ENCODE measurements around the gene THOC5.

The THOC5 gene

GRCh38 chr22:29584975-29585374, 31.4 kb upstream of the THOC5 start:
- DNase-seq (ENCODE audit: extremely low read depth, low read depth), result no peak

GRCh38 chr22:29581799-29582198, 28.2 kb upstream of the THOC5 start:
- H3K4me3 ChIP-seq (replicated peaks; ENCODE audit: low read depth, low read length), result no peak overlapping the region

More at GRCh38 chr22:29584975-29585374, 31.4 kb upstream of the THOC5 start:
- TF ChIP-seq CTCF (IDR thresholded peaks at IDR 0.05; ENCODE audit: low read depth, low read length, missing control alignments), result no peak
- H3K4me3 ChIP-seq (replicated peaks; ENCODE audit: low read depth, low read length), result no peak overlapping the region

GRCh38 chr22:29580200-29580810, 26.7 kb upstream of the THOC5 start:
- TF ChIP-seq CTCF (IDR thresholded peaks at IDR 0.05; ENCODE audit: low read depth, low read length, missing control alignments), result no peak
- no peak for DNase-seq (ENCODE audit: extremely low read depth, low read depth)
- H3K4me3 ChIP-seq (replicated peaks; ENCODE audit: low read depth, low read length), result peak overlapping the region; percentile 77

More at GRCh38 chr22:29581799-29582198, 28.2 kb upstream of the THOC5 start:
- no peak for DNase-seq (ENCODE audit: extremely low read depth, low read depth)
- no peak for TF ChIP-seq CTCF (IDR thresholded peaks at IDR 0.05; ENCODE audit: low read depth, low read length, missing control alignments)

- no peak for TF ChIP-seq CTCF (IDR thresholded peaks at IDR 0.05; ENCODE audit: low read depth, low read length, missing control alignments)
- DNase-seq (ENCODE audit: extremely low read depth, low read depth), result no peak
- no peak overlapping the region for H3K4me3 ChIP-seq (replicated peaks; ENCODE audit: low read depth, low read length)
These were observed 25.1 kb upstream of the THOC5 start for GRCh38 chr22:29578462-29579200.

GRCh38 chr22:29574762-29575450, 21.3 kb upstream of the THOC5 start:
- DNase-seq (ENCODE audit: extremely low read depth, low read depth), result no peak
- no peak for TF ChIP-seq CTCF (IDR thresholded peaks at IDR 0.05; ENCODE audit: low read depth, low read length, missing control alignments)
- H3K4me3 ChIP-seq (replicated peaks; ENCODE audit: low read depth, low read length), result no peak overlapping the region

GRCh38 chr22:29570912-29571549, 17.5 kb upstream of the THOC5 start:
- no peak for TF ChIP-seq CTCF (IDR thresholded peaks at IDR 0.05; ENCODE audit: low read depth, low read length, missing control alignments)
- no peak overlapping the region for H3K4me3 ChIP-seq (replicated peaks; ENCODE audit: low read depth, low read length)
- DNase-seq (ENCODE audit: extremely low read depth, low read depth), result no peak

Data from HFF-Myc (cell line).